ENCODE measurements around the gene ZNF823. TPM values are rescaled to one million over a fixed set of nuclear protein-coding genes. Genes with fewer than 3 reads are reported as not detected.

ZNF823 gene
- total and polyA plus RNA-seq, 9 of the 15 experiments (the other 6 are each of a cell fraction or from before 2014, with no cell fraction given): 4.0 to 13.4 (median 6.1) TPM

- TF ChIP-seq DACH1 (IDR thresholded peaks at IDR 0.05; ENCODE audit: partially characterized antibody): no peak
- TF ChIP-seq, protein P1, sequence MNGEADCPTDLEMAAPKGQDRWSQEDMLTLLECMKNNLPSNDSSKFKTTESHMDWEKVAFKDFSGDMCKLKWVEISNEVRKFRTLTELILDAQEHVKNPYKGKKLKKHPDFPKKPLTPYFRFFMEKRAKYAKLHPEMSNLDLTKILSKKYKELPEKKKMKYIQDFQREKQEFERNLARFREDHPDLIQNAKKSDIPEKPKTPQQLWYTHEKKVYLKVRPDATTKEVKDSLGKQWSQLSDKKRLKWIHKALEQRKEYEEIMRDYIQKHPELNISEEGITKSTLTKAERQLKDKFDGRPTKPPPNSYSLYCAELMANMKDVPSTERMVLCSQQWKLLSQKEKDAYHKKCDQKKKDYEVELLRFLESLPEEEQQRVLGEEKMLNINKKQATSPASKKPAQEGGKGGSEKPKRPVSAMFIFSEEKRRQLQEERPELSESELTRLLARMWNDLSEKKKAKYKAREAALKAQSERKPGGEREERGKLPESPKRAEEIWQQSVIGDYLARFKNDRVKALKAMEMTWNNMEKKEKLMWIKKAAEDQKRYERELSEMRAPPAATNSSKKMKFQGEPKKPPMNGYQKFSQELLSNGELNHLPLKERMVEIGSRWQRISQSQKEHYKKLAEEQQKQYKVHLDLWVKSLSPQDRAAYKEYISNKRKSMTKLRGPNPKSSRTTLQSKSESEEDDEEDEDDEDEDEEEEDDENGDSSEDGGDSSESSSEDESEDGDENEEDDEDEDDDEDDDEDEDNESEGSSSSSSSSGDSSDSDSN (IDR thresholded peaks at IDR 0.05; ENCODE audit: borderline replicate concordance in 1 of 2, low read depth in 2 of 2, low read length in 2 of 2): 0 out of 4 replicates have a peak, but pooled peaks of 1 of the 2 experiments have one; percentile 43
- TF ChIP-seq ARNT (IDR thresholded peaks at IDR 0.05): no peak
- no peak for TF ChIP-seq ZNF398 (CRISPR knock-in tag; IDR thresholded peaks at IDR 0.05)
- TF ChIP-seq ZNF584 (CRISPR knock-in tag; IDR thresholded peaks at IDR 0.05; ENCODE audit: low read depth): no peak
- no peak for TF ChIP-seq ELF1 (tag; IDR thresholded peaks at IDR 0.05)
- TF ChIP-seq, protein P2, sequence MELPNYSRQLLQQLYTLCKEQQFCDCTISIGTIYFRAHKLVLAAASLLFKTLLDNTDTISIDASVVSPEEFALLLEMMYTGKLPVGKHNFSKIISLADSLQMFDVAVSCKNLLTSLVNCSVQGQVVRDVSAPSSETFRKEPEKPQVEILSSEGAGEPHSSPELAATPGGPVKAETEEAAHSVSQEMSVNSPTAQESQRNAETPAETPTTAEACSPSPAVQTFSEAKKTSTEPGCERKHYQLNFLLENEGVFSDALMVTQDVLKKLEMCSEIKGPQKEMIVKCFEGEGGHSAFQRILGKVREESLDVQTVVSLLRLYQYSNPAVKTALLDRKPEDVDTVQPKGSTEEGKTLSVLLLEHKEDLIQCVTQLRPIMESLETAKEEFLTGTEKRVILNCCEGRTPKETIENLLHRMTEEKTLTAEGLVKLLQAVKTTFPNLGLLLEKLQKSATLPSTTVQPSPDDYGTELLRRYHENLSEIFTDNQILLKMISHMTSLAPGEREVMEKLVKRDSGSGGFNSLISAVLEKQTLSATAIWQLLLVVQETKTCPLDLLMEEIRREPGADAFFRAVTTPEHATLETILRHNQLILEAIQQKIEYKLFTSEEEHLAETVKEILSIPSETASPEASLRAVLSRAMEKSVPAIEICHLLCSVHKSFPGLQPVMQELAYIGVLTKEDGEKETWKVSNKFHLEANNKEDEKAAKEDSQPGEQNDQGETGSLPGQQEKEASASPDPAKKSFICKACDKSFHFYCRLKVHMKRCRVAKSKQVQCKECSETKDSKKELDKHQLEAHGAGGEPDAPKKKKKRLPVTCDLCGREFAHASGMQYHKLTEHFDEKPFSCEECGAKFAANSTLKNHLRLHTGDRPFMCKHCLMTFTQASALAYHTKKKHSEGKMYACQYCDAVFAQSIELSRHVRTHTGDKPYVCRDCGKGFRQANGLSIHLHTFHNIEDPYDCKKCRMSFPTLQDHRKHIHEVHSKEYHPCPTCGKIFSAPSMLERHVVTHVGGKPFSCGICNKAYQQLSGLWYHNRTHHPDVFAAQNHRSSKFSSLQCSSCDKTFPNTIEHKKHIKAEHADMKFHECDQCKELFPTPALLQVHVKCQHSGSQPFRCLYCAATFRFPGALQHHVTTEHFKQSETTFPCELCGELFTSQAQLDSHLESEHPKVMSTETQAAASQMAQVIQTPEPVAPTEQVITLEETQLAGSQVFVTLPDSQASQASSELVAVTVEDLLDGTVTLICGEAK (IDR thresholded peaks at IDR 0.05): peak; percentile 66
- TF ChIP-seq, protein P2 (CRISPR knock-in tag; IDR thresholded peaks at IDR 0.05): no peak
- TF ChIP-seq, protein P3, sequence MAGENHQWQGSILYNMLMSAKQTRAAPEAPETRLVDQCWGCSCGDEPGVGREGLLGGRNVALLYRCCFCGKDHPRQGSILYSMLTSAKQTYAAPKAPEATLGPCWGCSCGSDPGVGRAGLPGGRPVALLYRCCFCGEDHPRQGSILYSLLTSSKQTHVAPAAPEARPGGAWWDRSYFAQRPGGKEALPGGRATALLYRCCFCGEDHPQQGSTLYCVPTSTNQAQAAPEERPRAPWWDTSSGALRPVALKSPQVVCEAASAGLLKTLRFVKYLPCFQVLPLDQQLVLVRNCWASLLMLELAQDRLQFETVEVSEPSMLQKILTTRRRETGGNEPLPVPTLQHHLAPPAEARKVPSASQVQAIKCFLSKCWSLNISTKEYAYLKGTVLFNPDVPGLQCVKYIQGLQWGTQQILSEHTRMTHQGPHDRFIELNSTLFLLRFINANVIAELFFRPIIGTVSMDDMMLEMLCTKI (IDR thresholded peaks at IDR 0.05; ENCODE audit: partially characterized antibody): no peak
These were observed at the start of gene ZNF823 (continued) for GRCh38 chr19:11738746-11739620.

Data from K562 (cell line).